Heart right ventricle (tissue), 16 donors: Measurements from ENCODE around the gene CALD1. TPM values are rescaled to one million over a fixed set of nuclear protein-coding genes. Genes with fewer than 3 reads are reported as not detected.
A peak's percentile ranks its signal among the peaks of the same experiment; 100 is the strongest.

ENCODE experiments used
- ATAC-seq, 8 donors: fragments of 200-7000 bp; cut with Tn5 transposase; one replicate each; pipeline ENCODE4 v1.9.1; 2020; ENCODE audit warnings: mild to moderate bottlenecking in 8 of 8, moderate library complexity in 8 of 8, moderate number of reproducible peaks in 1 of 8
- DNase-seq, 2 donors: peaks; one replicate each; pipeline ENCODE4 v3.0.0-alpha.2; 2020
- H3K27ac ChIP-seq, 10 donors: fragments of 200-600 bp; sonication (generic) in 2 of 10; one replicate each; pipeline versions ENCODE4 v1.5.0 to v1.8.0; 2020 to 2022; ENCODE audit warnings: mild to moderate bottlenecking in 3 of 10
- H3K27me3 ChIP-seq, 7 donors: fragments of 200-600 bp; one replicate each; pipeline ENCODE4 v1.8.0; 2021 to 2022; ENCODE audit warnings: mild to moderate bottlenecking in 2 of 7
- H3K36me3 ChIP-seq, 9 donors: fragments of 200-600 bp; sonication (generic) in 1 of 9; one replicate each; pipeline versions ENCODE4 v1.5.0 to v1.8.0; 2020 to 2022; ENCODE audit warnings: mild to moderate bottlenecking in 2 of 9
- H3K4me1 ChIP-seq, 9 donors: fragments of 200-600 bp; sonication (generic) in 1 of 9; one replicate each; pipeline versions ENCODE4 v1.5.0 to v1.8.0; 2020 to 2022; ENCODE audit warnings: mild to moderate bottlenecking in 4 of 9
- H3K4me3 ChIP-seq, 10 donors: fragments of 200-600 bp; sonication (generic) in 2 of 10; one replicate each; pipeline versions ENCODE4 v1.5.0 to v1.8.0; 2020 to 2022; ENCODE audit warnings: mild to moderate bottlenecking in 7 of 10, moderate library complexity in 2 of 10
- H3K9me3 ChIP-seq, 11 donors: fragments of 200-600 bp in 10 of 11; sonication (generic) in 2 of 11; one replicate each; pipeline versions ENCODE4 v1.5.0 to v1.8.0; 2013 to 2022; ENCODE audit warnings: mild to moderate bottlenecking in 2 of 11, control low read depth in 1 of 11, moderate library complexity in 1 of 11
- CTCF ChIP-seq, 9 donors: fragments of 200-600 bp; sonication (generic) in 2 of 9; IDR thresholded peaks; one replicate each; pipeline versions ENCODE4 v1.5.0 to v1.8.0; 2021 to 2022; ENCODE audit warnings: antibody characterized with exemption in 9 of 9, mild to moderate bottlenecking in 5 of 9, moderate library complexity in 1 of 9
- WGBS, 2 donors: extraction: QIAGEN DNeasy Blood & Tissue Kit; methylation state at CpG; one replicate each; pipeline ENCODE4 v1.1.7; 2013; ENCODE audit warnings: inconsistent platforms in 1 of 2; 5-methylcytosine and 5-hydroxymethylcytosine counted together
- intact Hi-C, 10 donors: fragments of 100-400 bp; cut with DNase I; formaldehyde crosslinking; loops; one replicate each; pipeline versions ENCODE4 v1.11.1 to v1.14.2; 2022
- polyA plus RNA-seq, 2 donors: library from polyadenylated mRNA; stranded (reverse); fragments of 200-250 nt; gene quantifications; one replicate each; pipeline ENCODE4 v1.2.3, GENCODE V29; 2013
- total RNA-seq, 10 donors: library from RNA; stranded (reverse); fragmentation: NEBNext Ultra II Directional in 3 of 10; extraction: Animal tissue kit (Norgen Biotek cat#: 25700) in 3 of 10; gene quantifications; one replicate each; pipeline versions ENCODE4 v1.2.1 to v1.2.4, GENCODE V29; 2021 to 2023
- donor health status: Arrhythmogenic right ventricular cardiomyopathy.
- donor health status: ischemic (EF 13 %, LVEDD 7.1; RV severe dilation, severe dysfunction).
- donor health status: healthy with polysubstance abuse.
- donor health status: DM: no; HTN: yes; CAD: no.
- donor health status: DM: no; HTN: no; CAD: no.
- donor health status: ischemic (EF 25% LVEDD 6.9; RV normal size, moderate dysfunction).
- donor health status: ischemic (EF 25% LVEDD 5.7; RV mildly dilated, moderate dysfunction).
- donor health status: healthy.
- donor health status: DM: yes; HTN: yes; CAD: no.
- donor health status: Ischemic cardiomyopathy.
- donor health status: ischemic (EF 35%, LVEDD 5.7; RV mildly dilated, moderate dysfunction).
- donor health status: nonischemic (EF 11% LVEDD 7.7; RV severe dilation, severe dysfunction).
- donor health status: DM: yes; HTN: yes; CAD: no.
- donor health status: PGD.
- donor health status: ischemic (EF 29% LVEDD 5.4; RV normal size, mild dysfunction).
- donor health status: nonischemic (EF 23%, LVEDD 6.1; RV moderate dilation, normal function).

CALD1 gene
- total and polyA plus RNA-seq, 12 donors = 69.9 to 180 (median 126) TPM

GRCh38 chr7:134927076-134927475 lies 147.6 kb downstream of the CALD1 start:
- Histone ChIP-seq H3K9me3 (no peaks in the 10 kb centered on the region), H3K4me1 (peaks cover 4 to 66% (median 23%) of the 10 kb centered on the region in 9 donors), H3K4me3 (no peak overlapping the region), H3K36me3 (peaks cover 0 to 28% (median 4%) of the 10 kb centered on the region in 9 donors), H3K27me3 (no peaks in the 10 kb centered on the region), H3K27ac (peak overlapping the region in 2 of 10 donors; percentile 13 to 54)
- TF ChIP-seq CTCF (IDR thresholded peaks at IDR 0.05) = no peak
- 46 to 58% methylated on average over 2 of the region's 2 CpGs for WGBS, 2 donors
- DNase-seq (no peak), ATAC-seq (peak in 1 of 8 donors; percentile 15)
- intact Hi-C loops = no loop called here

GRCh38 chr7:134927723-134928122 lies 148.3 kb downstream of the CALD1 start:
- Histone ChIP-seq H3K27me3 (no peaks in the 10 kb centered on the region), H3K4me1 (peaks cover 3 to 66% (median 26%) of the 10 kb centered on the region in 9 donors), H3K27ac (peak overlapping the region in 2 of 10 donors; percentile 13 to 54), H3K9me3 (no peaks in the 10 kb centered on the region), H3K4me3 (no peak overlapping the region), H3K36me3 (peaks cover 0 to 33% (median 4%) of the 10 kb centered on the region in 9 donors)
- DNase-seq (no peak), ATAC-seq (no peak)
- TF ChIP-seq CTCF (IDR thresholded peaks at IDR 0.05) = no peak
- 93 to 96% methylated on average over 3 of the region's 3 CpGs for WGBS, 2 donors
- intact Hi-C loops = no loop called here

- Histone ChIP-seq H3K9me3 (no peaks in the 10 kb centered on the region), H3K4me1 (peaks cover 0 to 66% (median 29%) of the 10 kb centered on the region in 9 donors), H3K27me3 (no peaks in the 10 kb centered on the region), H3K4me3 (no peak overlapping the region), H3K36me3 (peaks cover 0 to 38% (median 4%) of the 10 kb centered on the region in 9 donors), H3K27ac (peak overlapping the region in 1 of 10 donors; percentile 54)
- DNase-seq (no peak), ATAC-seq (no peak)
- WGBS, 2 donors = 91 to 96% methylated on average over 18 of the region's 18 CpGs
- TF ChIP-seq CTCF (IDR thresholded peaks at IDR 0.05) = no peak
- intact Hi-C loops = no loop called here
Observed at GRCh38 chr7:134928554-134928953, 149.1 kb downstream of the CALD1 start.

- Histone ChIP-seq H3K36me3 (peaks cover 0 to 67% (median 17%) of the 10 kb centered on the region in 9 donors), H3K27ac (peak overlapping the region in 6 of 10 donors; percentile 24 to 81 (median 74)), H3K4me3 (no peak overlapping the region), H3K9me3 (no peaks in the 10 kb centered on the region), H3K4me1 (peaks cover 0 to 77% (median 44%) of the 10 kb centered on the region in 9 donors), H3K27me3 (no peaks in the 10 kb centered on the region)
- intact Hi-C loops = loop anchor here in 6 of 10 donors (5.0 to 10.0 kb wide), 5 partner anchors 39 to 237 kb away; no protein-coding TSS in a partner anchor
- WGBS, 2 donors = 47 to 67% methylated on average over 1 of the region's 1 CpG
- peak in 5 of 8 donors; percentile 50 to 66 (median 52) for ATAC-seq
- TF ChIP-seq CTCF (IDR thresholded peaks at IDR 0.05) = no peak
- DNase-seq = peak in 1 of 2 donors; percentile 68
Observed at GRCh38 chr7:134931487-134931886, 152.1 kb downstream of the CALD1 start.
